C4-2B (cell line): ENCODE data around the gene FAM72B.
"Not testable (repeated sequence)": the region's sequence is repeated elsewhere in the genome, so short reads cannot be mapped to it uniquely, and the experiment has no call there.

Experiments
- CTCF ChIP-seq: fragments of 450-650 bp; conservative IDR thresholded peaks from 2 replicates; pipeline ENCODE4 v1.5.1; 2017; ENCODE audit warnings: mild to moderate bottlenecking
- ZFX ChIP-seq: fragments of 450-650 bp; IDR thresholded peaks from 2 replicates; pipeline ENCODE4 v1.6.1; 2017

- TF ChIP-seq CTCF, ZFX: not testable (repeated sequence)
Measured at GRCh38 chr1:121232445-121233125, 48.4 kb upstream of the FAM72B start.
